Measurements from ENCODE around the gene STIL. TPM values are rescaled to one million over a fixed set of nuclear protein-coding genes. Genes with fewer than 3 reads are reported as not detected.

The STIL gene
- total and polyA plus RNA-seq, 8 donors, result 3.6 to 13.2 (median 8.3) TPM

Other genes with a start within 250 kb of the STIL start
- gene CYP4Z1, start 246.9 kb downstream of the STIL start, total RNA-seq, result under 1 TPM; 0.47 to 0.50 TPM
- gene CYP4Z1, start 246.9 kb downstream of the STIL start, polyA plus RNA-seq (ENCODE audit: insufficient read length in 6 of 6), result under 1 TPM; 0.10 to 0.64 (median 0.54) TPM
- not detected for gene CYP4A22, start 176.7 kb downstream of the STIL start, total RNA-seq
- gene CYP4A22, start 176.7 kb downstream of the STIL start, polyA plus RNA-seq (ENCODE audit: insufficient read length in 6 of 6), result under 1 TPM in 3 of 6 donors, not detected in 3; 0.06 to 0.14 (median 0.07) TPM
- gene PDZK1IP1, start 124.1 kb downstream of the STIL start, total RNA-seq, result 10 to 100 TPM; 44.9 to 54.0 TPM
- gene PDZK1IP1, start 124.1 kb downstream of the STIL start, polyA plus RNA-seq (ENCODE audit: insufficient read length in 6 of 6), result 1 to 10 TPM in 5 of 6 donors, under 1 TPM in 1; 0.88 to 1.4 (median 1.1) TPM
- gene TAL1, start 81.9 kb downstream of the STIL start, total RNA-seq, result 1 to 10 TPM; 8.4 to 9.7 TPM
- 10 to 100 TPM in 3 of 6 donors, 1 to 10 TPM in 3; 8.6 to 13.3 (median 9.8) TPM for gene TAL1, start 81.9 kb downstream of the STIL start, polyA plus RNA-seq (ENCODE audit: insufficient read length in 6 of 6)
- 100 to 1,000 TPM; 122 to 128 TPM for gene CMPK1, start 19.6 kb upstream of the STIL start, total RNA-seq
- 100 to 1,000 TPM in 1 of 6 donors, 10 to 100 TPM in 5; 76.2 to 104 (median 91.7) TPM for gene CMPK1, start 19.6 kb upstream of the STIL start, polyA plus RNA-seq (ENCODE audit: insufficient read length in 6 of 6)
- gene FOXE3, start 102.1 kb upstream of the STIL start, total RNA-seq, result not detected
- not detected for gene FOXE3, start 102.1 kb upstream of the STIL start, polyA plus RNA-seq (ENCODE audit: insufficient read length in 6 of 6)
- gene FOXD2, start 123.9 kb upstream of the STIL start, total RNA-seq, result under 1 TPM; 0.34 to 0.35 TPM
- under 1 TPM; 0.29 to 0.46 (median 0.34) TPM for gene FOXD2, start 123.9 kb upstream of the STIL start, polyA plus RNA-seq (ENCODE audit: insufficient read length in 6 of 6)